Activated B cell treated with CpG ODN at 0.5 μM for 24 hours (primary cell): ENCODE results near the gene MAP2K3. TPM values are rescaled to one million over a fixed set of nuclear protein-coding genes. Genes with fewer than 3 reads are reported as not detected.

ENCODE experiments used
- ATAC-seq: fragments of 200-7000 bp; cut with Tn5 transposase; one replicate; pipeline ENCODE4 v1.10.0; 2021; ENCODE audit warnings: low read depth, mild to moderate bottlenecking, moderate library complexity
- CTCF ChIA-PET: fragments of 350-600 bp; sonication (Branson Sonifier 250); formaldehyde crosslinking; loops from one replicate; lab custom pipeline; 2021; ENCODE audit warnings: antibody characterized with exemption; lab: Charles Lee
- POLR2A ChIA-PET: fragments of 350-600 bp; sonication (Branson Sonifier 250); formaldehyde crosslinking; loops from one replicate; lab custom pipeline; 2021; ENCODE audit warnings: antibody characterized with exemption; lab: Charles Lee
- DNase-seq: peaks from one replicate; pipeline ENCODE4 v3.0.0; 2022
- H3K27ac Mint-ChIP-seq: one replicate; pipeline ENCODE4 v1.8.0; 2020; ENCODE audit warnings: mixed read lengths
- H3K27me3 Mint-ChIP-seq: one replicate; pipeline ENCODE4 v1.8.0; 2021; ENCODE audit warnings: mixed read lengths
- H3K36me3 Mint-ChIP-seq: one replicate; pipeline ENCODE4 v1.8.0; 2021; ENCODE audit warnings: low read depth, mixed read lengths
- H3K4me1 Mint-ChIP-seq: one replicate; pipeline ENCODE4 v1.8.0; 2021; ENCODE audit warnings: mixed read lengths
- H3K4me3 Mint-ChIP-seq: one replicate; pipeline ENCODE4 v1.8.0; 2020; ENCODE audit warnings: mild to moderate bottlenecking, mixed read lengths
- H3K9me3 Mint-ChIP-seq: one replicate; pipeline ENCODE4 v1.8.0; 2020; ENCODE audit warnings: mixed read lengths
- intact Hi-C: fragments of 100-400 bp; cut with micrococcal nuclease; formaldehyde crosslinking; loops from one replicate; pipeline ENCODE4 v1.15.1; 2024
- total RNA-seq: library from RNA; stranded (reverse); gene quantifications from 2 replicates; pipeline ENCODE4 v1.2.3, GENCODE V29; 2022
- TF ChIP-seq, protein P1 (sequence below): fragments of 200-600 bp; IDR thresholded peaks from one replicate; pipeline ENCODE4 v1.8.0; 2022; ENCODE audit warnings: antibody characterized with exemption, mild to moderate bottlenecking

Gene MAP2K3
- total RNA-seq, 1 donor from 2014 or later = 81.1 TPM

DNA sequence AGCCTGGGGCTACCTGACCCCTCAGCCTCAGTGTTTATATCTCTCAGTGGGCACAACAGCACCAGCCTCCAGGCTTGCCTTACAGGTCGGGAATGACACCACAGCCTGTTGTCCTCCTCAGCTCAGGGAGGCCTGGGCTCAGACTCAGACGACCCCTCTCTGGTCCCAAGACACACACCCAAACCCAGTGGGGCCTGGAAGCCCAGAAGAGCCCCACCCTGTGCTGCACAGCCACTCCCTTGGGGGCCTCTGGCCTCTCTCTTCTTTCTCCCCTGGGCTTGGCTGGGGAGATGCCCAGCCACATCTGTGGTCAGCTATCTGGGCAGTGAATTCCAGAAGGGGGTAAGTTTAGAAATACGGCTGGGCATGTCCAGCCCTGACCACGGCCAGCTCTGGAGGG lies 33.7 kb upstream of the MAP2K3 start:
- Mint-ChIP-seq H3K4me3 (no peak overlapping the region), H3K9me3 (no peaks in the 10 kb centered on the region), H3K27me3 (no peaks in the 10 kb centered on the region), H3K27ac (no peak overlapping the region), H3K36me3 (no peaks in the 10 kb centered on the region), H3K4me1 (peaks cover 21% of the 10 kb centered on the region)
- ATAC-seq (no peak), DNase-seq (no peak)
- POLR2A ChIA-PET = no interaction called here
- TF ChIP-seq, protein P1, sequence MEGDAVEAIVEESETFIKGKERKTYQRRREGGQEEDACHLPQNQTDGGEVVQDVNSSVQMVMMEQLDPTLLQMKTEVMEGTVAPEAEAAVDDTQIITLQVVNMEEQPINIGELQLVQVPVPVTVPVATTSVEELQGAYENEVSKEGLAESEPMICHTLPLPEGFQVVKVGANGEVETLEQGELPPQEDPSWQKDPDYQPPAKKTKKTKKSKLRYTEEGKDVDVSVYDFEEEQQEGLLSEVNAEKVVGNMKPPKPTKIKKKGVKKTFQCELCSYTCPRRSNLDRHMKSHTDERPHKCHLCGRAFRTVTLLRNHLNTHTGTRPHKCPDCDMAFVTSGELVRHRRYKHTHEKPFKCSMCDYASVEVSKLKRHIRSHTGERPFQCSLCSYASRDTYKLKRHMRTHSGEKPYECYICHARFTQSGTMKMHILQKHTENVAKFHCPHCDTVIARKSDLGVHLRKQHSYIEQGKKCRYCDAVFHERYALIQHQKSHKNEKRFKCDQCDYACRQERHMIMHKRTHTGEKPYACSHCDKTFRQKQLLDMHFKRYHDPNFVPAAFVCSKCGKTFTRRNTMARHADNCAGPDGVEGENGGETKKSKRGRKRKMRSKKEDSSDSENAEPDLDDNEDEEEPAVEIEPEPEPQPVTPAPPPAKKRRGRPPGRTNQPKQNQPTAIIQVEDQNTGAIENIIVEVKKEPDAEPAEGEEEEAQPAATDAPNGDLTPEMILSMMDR = no peak
- CTCF ChIA-PET = no interaction called here
- intact Hi-C loops = no loop called here

DNA sequence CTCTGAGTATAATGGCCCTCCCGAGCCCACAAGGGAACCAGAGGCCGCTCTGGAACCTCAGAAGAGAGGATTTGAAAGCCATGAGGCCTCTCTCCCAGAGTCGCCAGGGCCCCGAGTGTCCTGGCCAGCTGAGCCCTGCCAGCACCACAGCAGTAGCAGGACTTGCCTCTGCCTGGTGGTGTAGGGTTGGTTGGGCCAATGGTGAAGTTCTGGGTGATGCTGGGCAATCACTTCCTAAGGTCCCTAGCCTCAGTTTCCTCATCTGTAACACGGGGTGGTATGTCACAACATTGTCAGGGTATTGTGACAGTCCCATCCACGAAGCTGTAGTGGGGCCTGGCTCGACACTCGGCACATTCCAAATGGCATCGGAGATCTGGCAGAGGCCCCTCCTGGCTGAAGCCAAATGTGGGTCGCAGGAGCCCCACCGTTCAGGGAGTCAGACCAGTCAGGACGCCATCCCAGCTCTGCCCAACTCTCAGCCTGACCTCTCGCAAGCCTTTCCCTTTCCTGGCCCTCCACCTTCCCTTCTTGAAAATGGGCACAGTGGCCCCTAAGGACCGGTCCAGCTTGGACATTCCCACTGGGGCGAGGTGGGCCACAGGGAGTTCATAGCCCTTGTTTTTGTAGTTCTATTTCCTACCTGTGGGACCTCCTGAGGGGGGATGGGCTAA lies 33.0 kb upstream of the MAP2K3 start:
- TF ChIP-seq, protein P1 = no peak
- no peaks in the 10 kb centered on the region for H3K27me3 Mint-ChIP-seq
- no peak overlapping the region for H3K27ac Mint-ChIP-seq
- peak overlapping the region; percentile 7 for H3K4me3 Mint-ChIP-seq
- peaks cover 21% of the 10 kb centered on the region for H3K4me1 Mint-ChIP-seq
- POLR2A ChIA-PET = interaction anchor here (0.6 kb wide), 1 partner anchor 24 kb away, joined by 3 read pairs; no protein-coding TSS in a partner anchor
- no peaks in the 10 kb centered on the region for H3K36me3 Mint-ChIP-seq
- CTCF ChIA-PET = no interaction called here
- ATAC-seq = no peak
- intact Hi-C loops = no loop called here
- no peaks in the 10 kb centered on the region for H3K9me3 Mint-ChIP-seq
- DNase-seq = no peak

DNA sequence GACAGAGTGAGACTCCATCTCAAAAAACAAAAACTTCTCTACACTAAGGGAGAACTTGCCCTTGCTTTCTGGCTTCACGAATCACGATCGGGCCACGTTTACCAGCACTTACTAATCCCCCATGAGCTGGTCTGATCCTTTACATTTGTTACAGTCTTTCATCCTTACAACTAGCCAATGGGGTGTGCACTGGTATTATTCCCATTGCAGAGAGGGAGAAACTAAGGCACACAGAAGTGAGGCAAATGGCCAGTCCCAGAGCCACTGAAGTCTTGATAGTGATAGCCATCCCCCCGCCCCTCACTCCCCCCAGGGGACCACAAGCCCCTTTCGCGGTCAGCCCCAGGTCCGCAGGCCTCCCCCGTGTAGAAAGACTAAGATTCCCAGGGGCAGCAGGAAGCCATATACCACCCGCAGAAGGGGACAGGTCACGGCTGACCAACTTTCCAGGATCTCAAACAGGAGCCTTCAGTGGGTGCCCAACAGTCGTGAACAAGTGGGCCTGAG lies 32.2 kb upstream of the MAP2K3 start:
- Mint-ChIP-seq H3K27me3 (no peaks in the 10 kb centered on the region), H3K4me1 (peaks cover 21% of the 10 kb centered on the region), H3K36me3 (no peaks in the 10 kb centered on the region), H3K27ac (peak overlapping the region; percentile 4), H3K4me3 (peak overlapping the region; percentile 76), H3K9me3 (no peaks in the 10 kb centered on the region)
- intact Hi-C loops = no loop called here
- DNase-seq (no peak), ATAC-seq (no peak)
- POLR2A ChIA-PET = interaction anchor here (0.6 to 2.7 kb wide), 5 partner anchors 35 to 217 kb away, joined by 3 to 10 read pairs (median 3); no protein-coding TSS in a partner anchor
- CTCF ChIA-PET = no interaction called here
- TF ChIP-seq, protein P1 = no peak

DNA sequence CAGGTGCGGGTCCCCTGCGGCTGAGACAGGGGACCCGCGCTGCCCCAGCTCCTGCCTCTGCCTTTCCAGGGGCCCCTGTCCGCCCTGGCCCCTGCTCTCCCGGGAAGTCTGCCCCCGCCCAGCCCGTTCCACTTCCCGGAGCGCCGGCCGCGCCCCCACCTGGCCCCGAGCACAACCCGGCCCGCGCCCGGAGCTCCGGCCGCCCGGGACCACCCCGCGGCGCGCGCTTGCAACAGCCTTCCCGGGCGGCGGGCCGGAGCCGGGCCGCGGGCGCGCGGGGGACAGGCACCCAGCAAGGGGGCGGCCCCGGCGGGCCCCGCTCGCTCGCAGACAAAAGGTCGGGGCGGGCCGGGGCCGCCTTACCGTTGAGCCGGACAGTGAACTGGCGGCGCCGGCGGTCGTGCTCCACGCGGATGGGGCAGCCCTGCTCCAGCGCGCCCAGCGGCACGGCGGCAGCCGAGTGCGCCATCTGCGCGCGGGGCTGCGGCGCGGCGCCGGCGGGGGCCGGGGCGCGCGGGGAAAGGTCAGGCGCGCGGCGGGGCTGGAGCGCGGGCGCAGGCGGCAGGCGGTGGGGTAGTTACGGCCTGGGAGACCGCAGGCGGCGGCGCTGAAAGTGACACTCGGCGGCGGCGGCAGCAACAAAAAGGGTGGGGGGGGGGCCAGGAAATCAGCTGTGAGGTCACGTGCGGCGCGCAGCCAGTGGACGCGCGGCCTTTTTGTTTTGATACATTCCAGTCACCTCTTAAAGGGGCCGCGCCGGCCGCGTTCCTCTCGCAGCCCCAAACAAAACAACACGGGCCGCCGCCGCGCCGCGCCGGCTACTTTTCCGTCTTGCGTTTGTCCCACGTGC lies 31.5 kb upstream of the MAP2K3 start, which contains the start of gene NATD1:
Gene NATD1, minus strand, starts transcription at position 615 of the 850 bp plus-strand sequence. Its CDS starts 146 bp downstream, at position 469.
- no peaks in the 10 kb centered on the region for H3K9me3 Mint-ChIP-seq
- ATAC-seq (peak; percentile 78), DNase-seq (peak; percentile 65)
- no peaks in the 10 kb centered on the region for H3K36me3 Mint-ChIP-seq
- H3K27me3 Mint-ChIP-seq = no peaks in the 10 kb centered on the region
- TF ChIP-seq, protein P1 = no peak
- CTCF ChIA-PET = no interaction called here
- intact Hi-C loops = loop anchor here (1.0 kb wide), 5 partner anchors 22 to 210 kb away; partner anchors contain the start of genes DHRS7B, TMEM11 and USP22
- POLR2A ChIA-PET = interaction anchor here (0.6 to 2.7 kb wide), 7 partner anchors 22 to 1008 kb away, joined by 3 to 10 read pairs (median 3); no protein-coding TSS in a partner anchor
- H3K27ac Mint-ChIP-seq = peak within 1 kb of the TSS; percentile 76
- peaks cover 21% of the 10 kb centered on the region for H3K4me1 Mint-ChIP-seq
- H3K4me3 Mint-ChIP-seq = peak within 1 kb of the TSS; percentile 82
